Measurements from ENCODE around the gene KRTAP2-4. TPM values are rescaled to one million over a fixed set of nuclear protein-coding genes. Genes with fewer than 3 reads are reported as not detected.
"Not testable (repeated sequence)": the region's sequence is repeated elsewhere in the genome, so short reads cannot be mapped to it uniquely, and the experiment has no call there.

KRTAP2-4 gene
- total and polyA plus RNA-seq, 2 donors (not counting 3 experiments of a cell fraction or from before 2014, with no cell fraction given): not detected

DNA sequence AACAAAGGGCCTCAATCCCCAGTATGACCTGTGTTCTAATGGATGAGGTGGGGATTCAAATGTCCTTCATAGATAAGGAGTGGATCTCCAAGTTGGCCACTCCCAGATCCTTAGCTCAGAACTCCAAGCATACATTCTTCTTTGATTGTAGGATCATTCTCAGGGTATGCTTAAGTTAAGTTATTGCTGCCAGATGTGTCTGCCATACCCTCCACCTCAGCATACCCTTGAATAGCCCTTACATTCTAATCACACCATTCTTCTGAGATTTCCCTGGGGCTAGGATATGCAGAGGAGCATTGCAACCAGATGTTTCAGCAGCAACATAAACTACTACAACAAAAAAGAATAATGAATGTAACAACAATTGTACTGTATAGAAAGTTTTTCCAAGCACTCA, 1.6 kb upstream of the KRTAP2-4 start:
- no peaks in the 10 kb centered on the region for H3K79me2 ChIP-seq (ENCODE audit: control insufficient read depth, insufficient read depth, low read length)
- no TSS peak for BruUV-seq (replicated peaks)
- no peaks in the 10 kb centered on the region for H3K36me3 ChIP-seq (ENCODE audit: control insufficient read depth in 2 of 2, extremely low read depth in 1 of 2, insufficient read depth in 2 of 2, low read length in 2 of 2)
- dilution Hi-C loops (cut with MboI; ENCODE audit: extremely low pct_ligation_motif_present, low sequenced_read_pairs) (no loop called here), intact Hi-C loops (cut with micrococcal nuclease) (no loop called here)
- H3K4me1 ChIP-seq (ENCODE audit: control insufficient read depth, extremely low read depth, insufficient read depth, low read length): no peaks in the 10 kb centered on the region
- DNase-seq (ENCODE audit: low read depth, low spot score) (no peak), FAIRE-seq (no peak)
- TF ChIP-seq POLR2AphosphoS5 (IDR thresholded peaks at IDR 0.05; ENCODE audit: insufficient read depth, low read depth, low read length) (no peak), CTCF (IDR thresholded peaks at IDR 0.05; ENCODE audit: extremely low read depth in 1 of 2, insufficient read depth in 1 of 2, low read depth in 1 of 2, low read length in 2 of 2) (no peak), EZH2 (IDR thresholded peaks at IDR 0.05; ENCODE audit: borderline replicate concordance, low read depth, low read length, severe bottlenecking) (no peak), JUN (IDR thresholded peaks at IDR 0.05; ENCODE audit: borderline replicate concordance, insufficient read depth, insufficient read length, low read depth) (no peak), FOS (IDR thresholded peaks at IDR 0.05; ENCODE audit: borderline replicate concordance, insufficient read depth, low read length) (no peak), MAX (IDR thresholded peaks at IDR 0.05; ENCODE audit: insufficient read depth, insufficient read length) (no peak), MYC (IDR thresholded peaks at IDR 0.05; ENCODE audit: low read depth, low read length) (no peak), GATA2 (IDR thresholded peaks at IDR 0.05; ENCODE audit: insufficient read depth, insufficient read length, low read depth, low read length) (no peak), POLR2A (IDR thresholded peaks at IDR 0.05; ENCODE audit: low read depth, low read length) (no peak)
- no peaks in the 10 kb centered on the region for H3K27me3 ChIP-seq (ENCODE audit: control insufficient read depth in 2 of 2, insufficient read depth in 2 of 2, low read length in 2 of 2)
- H3K4me2 ChIP-seq (ENCODE audit: insufficient read depth, low read length): no peak overlapping the region
- no peaks in the 10 kb centered on the region for H3K9me3 ChIP-seq (replicated peaks; ENCODE audit: control insufficient read depth, insufficient read depth, low read length)
- no peak overlapping the region for H2AFZ ChIP-seq (ENCODE audit: low read depth, low read length)
- no peak overlapping the region for H3K4me3 ChIP-seq (replicated peaks in 1 of 3; ENCODE audit: insufficient read depth in 1 of 3, low read depth in 1 of 3, low read length in 3 of 3)
- no peaks in the 10 kb centered on the region for H3K9me1 ChIP-seq (replicated peaks; ENCODE audit: control insufficient read depth, extremely low read depth, insufficient read depth, low read length)
- H3K27ac ChIP-seq (ENCODE audit: insufficient read depth, low read depth, low read length): no peak overlapping the region
- CTCF ChIA-PET: no interaction called here
- POLR2A ChIA-PET: no interaction called here
- no peak overlapping the region for H3K9ac ChIP-seq (replicated peaks; ENCODE audit: extremely low read depth, insufficient read depth, low read length)
- no peaks in the 10 kb centered on the region for H4K20me1 ChIP-seq (replicated peaks; ENCODE audit: control insufficient read depth, extremely low read depth, insufficient read depth, low read length)

GRCh38 chr17:41065016-41065689, 526 bp downstream of the KRTAP2-4 start:
- H3K9me3 ChIP-seq (replicated peaks; ENCODE audit: control insufficient read depth, insufficient read depth, low read length); H3K27me3 ChIP-seq (ENCODE audit: control insufficient read depth in 2 of 2, insufficient read depth in 2 of 2, low read length in 2 of 2); H3K4me2 ChIP-seq (ENCODE audit: insufficient read depth, low read length); H3K9me1 ChIP-seq (replicated peaks; ENCODE audit: control insufficient read depth, extremely low read depth, insufficient read depth, low read length); CTCF ChIA-PET; FAIRE-seq; H3K27ac ChIP-seq (ENCODE audit: insufficient read depth, low read depth, low read length); H4K20me1 ChIP-seq (replicated peaks; ENCODE audit: control insufficient read depth, extremely low read depth, insufficient read depth, low read length); H3K4me3 ChIP-seq (replicated peaks in 1 of 3; ENCODE audit: insufficient read depth in 1 of 3, low read depth in 1 of 3, low read length in 3 of 3); BruUV-seq (replicated peaks); H3K36me3 ChIP-seq (ENCODE audit: control insufficient read depth in 2 of 2, extremely low read depth in 1 of 2, insufficient read depth in 2 of 2, low read length in 2 of 2); H3K79me2 ChIP-seq (ENCODE audit: control insufficient read depth, insufficient read depth, low read length); DNase-seq (ENCODE audit: low read depth, low spot score); H3K9ac ChIP-seq (replicated peaks; ENCODE audit: extremely low read depth, insufficient read depth, low read length); H2AFZ ChIP-seq (ENCODE audit: low read depth, low read length); intact Hi-C loops (cut with micrococcal nuclease); dilution Hi-C loops (cut with MboI; ENCODE audit: extremely low pct_ligation_motif_present, low sequenced_read_pairs); H3K4me1 ChIP-seq (ENCODE audit: control insufficient read depth, extremely low read depth, insufficient read depth, low read length); POLR2A ChIA-PET: not testable (repeated sequence)
